Measurements from ENCODE around the gene NENF. TPM values are rescaled to one million over a fixed set of nuclear protein-coding genes. Genes with fewer than 3 reads are reported as not detected.
"Not testable (repeated sequence)": the region's sequence is repeated elsewhere in the genome, so short reads cannot be mapped to it uniquely, and the experiment has no call there.

The NENF gene
- total RNA-seq, 4 donors from 2014 or later = 74.8 to 149 (median 112) TPM

DNA sequence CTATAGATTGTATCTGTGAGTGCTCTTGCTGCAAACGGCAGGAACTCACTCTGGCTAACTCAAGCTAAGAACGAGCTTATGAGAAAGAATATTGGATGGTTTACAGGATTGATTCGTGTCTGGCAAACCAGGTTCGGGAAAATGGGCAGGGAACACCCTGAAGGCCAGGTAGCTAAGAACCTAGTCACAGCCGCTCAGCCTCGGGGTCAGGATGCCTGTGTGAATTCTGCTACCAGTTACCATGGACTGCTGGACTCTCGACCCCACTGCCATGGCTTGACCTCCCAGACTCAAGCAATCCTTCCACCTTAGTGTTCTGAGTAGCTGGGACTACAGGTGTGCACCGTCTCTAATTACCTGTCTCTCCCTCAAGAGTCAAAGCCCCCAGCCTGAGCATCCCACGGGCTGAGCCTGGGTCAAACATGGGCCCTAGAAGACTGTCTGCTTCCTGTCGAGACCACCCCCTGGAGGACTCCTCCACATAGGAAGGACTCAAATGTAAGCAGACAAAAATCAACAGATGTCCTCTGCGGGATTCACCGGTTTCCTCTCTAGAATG is 45.8 kb downstream of the NENF start:
- intact Hi-C loops (cut with DNase I; ENCODE audit: low total_unique reads) = loop anchor here (5.0 kb wide), 1 partner anchor 129 kb away; the partner anchor contains the start of gene ATF3

DNA sequence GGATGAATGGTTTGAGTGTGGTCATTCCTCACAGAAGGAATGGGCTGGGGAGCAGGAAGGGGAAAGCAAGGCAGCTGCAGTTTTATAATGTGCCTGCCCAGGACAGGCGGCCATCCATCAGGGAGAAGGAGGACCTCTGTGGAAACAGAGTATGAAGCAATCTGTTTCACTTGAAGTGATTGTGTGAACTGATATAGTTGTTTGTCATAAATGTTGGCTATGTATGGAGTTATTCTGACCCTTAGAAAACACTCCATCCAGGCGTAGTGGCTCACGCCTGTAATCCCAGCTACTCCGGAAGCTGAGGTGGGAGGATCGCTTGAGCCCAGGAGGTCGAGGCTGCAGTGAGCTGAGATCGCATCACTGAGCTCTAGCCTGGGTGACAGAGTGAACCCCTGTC is 46.5 kb downstream of the NENF start:
- ATAC-seq (no peak), DNase-seq (no peak)
- TF ChIP-seq, protein P1, sequence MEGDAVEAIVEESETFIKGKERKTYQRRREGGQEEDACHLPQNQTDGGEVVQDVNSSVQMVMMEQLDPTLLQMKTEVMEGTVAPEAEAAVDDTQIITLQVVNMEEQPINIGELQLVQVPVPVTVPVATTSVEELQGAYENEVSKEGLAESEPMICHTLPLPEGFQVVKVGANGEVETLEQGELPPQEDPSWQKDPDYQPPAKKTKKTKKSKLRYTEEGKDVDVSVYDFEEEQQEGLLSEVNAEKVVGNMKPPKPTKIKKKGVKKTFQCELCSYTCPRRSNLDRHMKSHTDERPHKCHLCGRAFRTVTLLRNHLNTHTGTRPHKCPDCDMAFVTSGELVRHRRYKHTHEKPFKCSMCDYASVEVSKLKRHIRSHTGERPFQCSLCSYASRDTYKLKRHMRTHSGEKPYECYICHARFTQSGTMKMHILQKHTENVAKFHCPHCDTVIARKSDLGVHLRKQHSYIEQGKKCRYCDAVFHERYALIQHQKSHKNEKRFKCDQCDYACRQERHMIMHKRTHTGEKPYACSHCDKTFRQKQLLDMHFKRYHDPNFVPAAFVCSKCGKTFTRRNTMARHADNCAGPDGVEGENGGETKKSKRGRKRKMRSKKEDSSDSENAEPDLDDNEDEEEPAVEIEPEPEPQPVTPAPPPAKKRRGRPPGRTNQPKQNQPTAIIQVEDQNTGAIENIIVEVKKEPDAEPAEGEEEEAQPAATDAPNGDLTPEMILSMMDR (IDR thresholded peaks at IDR 0.05 in 4 of 5, conservative IDR thresholded peaks at IDR 0.05 in 1 of 5) = no peak
- no peak for TF ChIP-seq POLR2A (IDR thresholded peaks at IDR 0.05)
- intact Hi-C loops (cut with DNase I; ENCODE audit: low total_unique reads) (loop anchor here (5.0 kb wide), 1 partner anchor 128 kb away; the partner anchor contains the start of gene ATF3), in situ Hi-C loops (cut with MboI; ENCODE audit: low sequenced_read_pairs in 4 of 4) (loop anchor here in 1 of 4 donors (5.0 kb wide), 1 partner anchor 148 kb away; no protein-coding TSS in a partner anchor)
- Histone ChIP-seq H3K27me3 (no peaks in the 10 kb centered on the region), H3K9me3 (no peaks in the 10 kb centered on the region), H3K4me3 (no peak overlapping the region), H3K27ac (no peak overlapping the region), H3K36me3 (no peaks in the 10 kb centered on the region), H3K4me1 (peaks cover 0 to 4% of the 10 kb centered on the region in 2 donors)

More for the DNA sequence above, 45.8 kb downstream of the NENF start:
- no peaks in the 10 kb centered on the region for H3K27me3 ChIP-seq
- H3K27ac ChIP-seq = no peak overlapping the region
- H3K4me1 ChIP-seq = peaks cover 0 to 4% of the 10 kb centered on the region in 2 donors
- DNase-seq = no peak
- in situ Hi-C loops (cut with MboI; ENCODE audit: low sequenced_read_pairs in 4 of 4) = loop anchor here in 1 of 4 donors (5.0 kb wide), 1 partner anchor 149 kb away; no protein-coding TSS in a partner anchor
- H3K4me3 ChIP-seq = no peak overlapping the region
- TF ChIP-seq POLR2A (IDR thresholded peaks at IDR 0.05) = no peak
- TF ChIP-seq, protein P1 (IDR thresholded peaks at IDR 0.05 in 4 of 5, conservative IDR thresholded peaks at IDR 0.05 in 1 of 5) = no peak
- H3K36me3 ChIP-seq = no peaks in the 10 kb centered on the region
- H3K9me3 ChIP-seq = no peaks in the 10 kb centered on the region
- no peak for ATAC-seq

DNA sequence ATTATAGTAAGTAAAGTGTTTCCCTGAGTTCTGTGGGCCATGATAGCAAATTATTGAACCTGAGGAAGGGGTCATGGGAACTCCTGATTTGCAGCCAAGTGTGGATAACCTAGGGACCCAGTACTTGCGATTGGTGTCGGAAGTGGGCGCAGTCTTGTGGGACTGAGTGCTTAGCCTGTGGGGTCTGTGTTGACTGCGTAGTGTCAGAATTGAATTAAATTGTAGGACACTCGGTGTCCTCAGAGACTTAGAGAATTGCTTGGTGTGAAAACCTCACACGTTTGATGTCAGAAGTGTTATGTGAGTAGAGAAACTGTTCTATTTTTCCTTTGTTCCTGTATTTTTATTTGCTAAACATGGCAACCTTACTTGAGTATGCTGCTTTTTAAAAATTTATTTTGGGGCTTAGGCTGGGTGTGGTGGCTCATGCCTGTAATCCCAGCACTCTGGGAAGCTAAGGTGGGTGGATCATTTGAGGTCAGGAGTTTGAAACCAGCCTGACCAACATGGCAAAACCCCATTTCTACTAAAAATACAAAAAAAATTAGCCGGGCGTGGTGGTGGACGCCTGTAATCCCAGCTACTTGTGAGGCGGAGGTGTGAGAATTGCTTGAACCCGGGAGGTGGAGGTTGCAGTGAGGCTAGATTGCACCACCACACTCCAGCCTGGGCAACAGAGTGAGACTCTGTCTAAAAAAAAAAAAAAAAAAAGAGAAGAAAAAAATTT is 48.2 kb downstream of the NENF start:
- H3K4me1 ChIP-seq; H3K36me3 ChIP-seq; DNase-seq; ATAC-seq; H3K27me3 ChIP-seq; H3K27ac ChIP-seq; H3K9me3 ChIP-seq; H3K4me3 ChIP-seq; intact Hi-C loops (cut with DNase I; ENCODE audit: low total_unique reads): not testable (repeated sequence)
- in situ Hi-C loops (cut with MboI; ENCODE audit: low sequenced_read_pairs in 4 of 4) = loop anchor here in 1 of 4 donors (5.0 kb wide), 1 partner anchor 151 kb away; no protein-coding TSS in a partner anchor

DNA sequence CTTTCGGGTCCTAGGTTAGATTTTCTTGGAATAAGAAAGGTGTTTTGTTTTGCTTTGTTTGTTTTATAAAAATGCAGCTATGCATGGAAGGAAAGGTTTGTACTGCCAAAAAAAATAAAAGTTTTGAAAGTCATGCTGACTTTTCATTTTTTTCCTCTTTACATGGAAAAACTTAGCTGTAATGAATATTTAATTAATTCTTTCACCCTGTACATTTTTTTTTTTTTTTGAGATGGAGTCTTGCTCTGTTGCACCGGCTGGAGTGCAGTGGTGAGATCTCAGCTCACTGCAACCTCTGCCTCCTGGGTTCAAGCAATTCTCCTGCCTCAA is 48.7 kb downstream of the NENF start:
- no peak overlapping the region for H3K27ac ChIP-seq
- in situ Hi-C loops (cut with MboI; ENCODE audit: low sequenced_read_pairs in 4 of 4) (loop anchor here in 1 of 4 donors (5.0 kb wide), 1 partner anchor 151 kb away; no protein-coding TSS in a partner anchor), intact Hi-C loops (cut with DNase I; ENCODE audit: low total_unique reads) (no loop called here)
- no peak overlapping the region for H3K4me3 ChIP-seq
- no peak for DNase-seq
- no peaks in the 10 kb centered on the region for H3K36me3 ChIP-seq
- ATAC-seq = no peak
- no peaks in the 10 kb centered on the region for H3K27me3 ChIP-seq
- H3K4me1 ChIP-seq = peaks cover 0 to 4% of the 10 kb centered on the region in 2 donors
- H3K9me3 ChIP-seq = no peaks in the 10 kb centered on the region
- no peak for TF ChIP-seq POLR2A (IDR thresholded peaks at IDR 0.05)
- TF ChIP-seq, protein P1 (IDR thresholded peaks at IDR 0.05 in 4 of 5, conservative IDR thresholded peaks at IDR 0.05 in 1 of 5) = no peak

DNA sequence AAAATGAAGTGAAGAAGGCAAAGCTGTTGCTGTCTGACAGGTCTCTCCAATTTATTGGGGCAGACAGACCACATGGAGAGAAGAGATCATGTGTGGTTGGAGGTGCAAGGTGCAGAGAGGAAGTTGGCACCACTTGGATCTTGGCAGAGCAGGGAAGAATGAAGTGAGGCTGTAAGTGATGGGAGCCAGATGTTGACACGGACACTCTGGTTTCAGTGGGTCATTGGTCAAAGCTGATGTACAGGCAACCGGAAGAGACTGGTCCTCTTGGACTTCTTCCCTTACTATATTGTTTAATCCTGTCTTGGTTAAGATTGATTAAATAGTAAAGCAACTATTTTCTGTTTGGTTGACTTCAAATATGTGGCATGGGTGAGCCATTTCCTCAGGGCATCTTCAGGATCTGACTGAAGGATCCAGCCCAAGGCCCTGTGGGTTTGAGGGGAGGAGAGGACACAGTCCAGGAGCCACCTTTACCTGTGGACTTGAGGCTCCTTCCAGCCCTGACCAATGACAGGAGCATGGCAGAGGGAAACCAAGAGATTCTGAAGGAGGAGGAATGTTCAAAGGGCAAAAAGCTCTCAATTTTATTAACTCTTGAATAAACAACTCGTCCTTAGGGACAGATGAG is 49.4 kb downstream of the NENF start:
- intact Hi-C loops (cut with DNase I; ENCODE audit: low total_unique reads) (no loop called here), in situ Hi-C loops (cut with MboI; ENCODE audit: low sequenced_read_pairs in 4 of 4) (loop anchor here in 1 of 4 donors (5.0 kb wide), 1 partner anchor 150 kb away; no protein-coding TSS in a partner anchor)

More for the DNA sequence above, 49.4 kb downstream of the NENF start:
- H3K36me3 ChIP-seq = no peaks in the 10 kb centered on the region
- DNase-seq (no peak), ATAC-seq (no peak)
- H3K4me3 ChIP-seq = no peak overlapping the region
- H3K27ac ChIP-seq = no peak overlapping the region
- no peaks in the 10 kb centered on the region for H3K9me3 ChIP-seq
- TF ChIP-seq, protein P1 (IDR thresholded peaks at IDR 0.05 in 4 of 5, conservative IDR thresholded peaks at IDR 0.05 in 1 of 5) = no peak
- no peaks in the 10 kb centered on the region for H3K27me3 ChIP-seq
- H3K4me1 ChIP-seq = peaks cover 0 to 2% of the 10 kb centered on the region in 2 donors

Measured in gastrocnemius medialis (tissue), 4 donors.